ENCODE measurements around the gene OR10A2.

DNA sequence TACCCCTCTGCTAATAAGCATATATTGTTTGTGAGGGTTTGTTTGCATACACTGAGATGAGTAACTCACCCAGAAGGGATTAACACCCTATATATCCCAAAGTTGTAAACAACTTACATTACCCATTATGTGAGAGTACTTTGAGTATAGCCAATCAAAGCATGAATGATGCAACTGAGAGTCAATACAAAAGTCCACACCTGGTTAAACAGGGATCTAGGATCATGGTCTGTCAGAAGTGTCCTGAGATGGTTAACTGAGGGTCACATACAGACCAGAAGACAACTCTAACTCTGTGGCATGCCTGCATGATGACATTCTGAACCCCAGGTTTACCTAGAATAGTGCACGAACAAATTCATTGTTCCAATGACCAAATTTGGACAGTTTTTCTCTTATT, 34.8 kb upstream of the OR10A2 start:
- TF ChIP-seq POLR2A (IDR thresholded peaks at IDR 0.05), result no peak
- no peak for TF ChIP-seq CTCF (IDR thresholded peaks at IDR 0.05)
- no peak for TF ChIP-seq EP300 (IDR thresholded peaks at IDR 0.05)
